Measurements from ENCODE around the gene ZNFX1.

ZNFX1 gene

GRCh38 chr20:49292010-49292409 is 14.2 kb upstream of the ZNFX1 start:
- DNase-seq (ENCODE audit: low read depth), result no peak

GRCh38 chr20:49291200-49291599 is 13.3 kb upstream of the ZNFX1 start:
- DNase-seq (ENCODE audit: low read depth), result no peak

- DNase-seq (ENCODE audit: low read depth), result no peak
Observed at GRCh38 chr20:49290608-49291191, 12.8 kb upstream of the ZNFX1 start.

GRCh38 chr20:49288784-49289696 is 11.2 kb upstream of the ZNFX1 start:
- DNase-seq (ENCODE audit: low read depth), result no peak

- no peak for DNase-seq (ENCODE audit: low read depth)
Observed at GRCh38 chr20:49288250-49288751, 10.4 kb upstream of the ZNFX1 start.

- DNase-seq (ENCODE audit: low read depth), result no peak
Observed at GRCh38 chr20:49287555-49288249, 9.8 kb upstream of the ZNFX1 start.

- DNase-seq (ENCODE audit: low read depth), result no peak
Observed at GRCh38 chr20:49286689-49287551, 9.1 kb upstream of the ZNFX1 start.

GRCh38 chr20:49285813-49286494 is 8.1 kb upstream of the ZNFX1 start:
- DNase-seq (ENCODE audit: low read depth), result no peak

- DNase-seq (ENCODE audit: low read depth), result no peak
Observed at GRCh38 chr20:49285233-49285668, 7.4 kb upstream of the ZNFX1 start.

GRCh38 chr20:49284818-49285217 is 7.0 kb upstream of the ZNFX1 start:
- DNase-seq (ENCODE audit: low read depth), result no peak

GRCh38 chr20:49283703-49284625 is 6.1 kb upstream of the ZNFX1 start:
- no peak for DNase-seq (ENCODE audit: low read depth)

GRCh38 chr20:49283176-49283702 is 5.4 kb upstream of the ZNFX1 start:
- no peak for DNase-seq (ENCODE audit: low read depth)

GRCh38 chr20:49282584-49283171 is 4.8 kb upstream of the ZNFX1 start:
- DNase-seq (ENCODE audit: low read depth), result no peak

GRCh38 chr20:49281913-49282467 is 4.1 kb upstream of the ZNFX1 start:
- no peak for DNase-seq (ENCODE audit: low read depth)

GRCh38 chr20:49281059-49281912 is 3.4 kb upstream of the ZNFX1 start:
- DNase-seq (ENCODE audit: low read depth), result no peak

GRCh38 chr20:49280463-49281058 is 2.7 kb upstream of the ZNFX1 start:
- DNase-seq (ENCODE audit: low read depth), result no peak

GRCh38 chr20:49279677-49280462 is 2.0 kb upstream of the ZNFX1 start:
- no peak for DNase-seq (ENCODE audit: low read depth)
